Measurements from ENCODE around the gene ARMH3. TPM values are rescaled to one million over a fixed set of nuclear protein-coding genes. Genes with fewer than 3 reads are reported as not detected.

The ARMH3 gene
- total RNA-seq, 1 experiment from 2014 or later: 8.2 TPM

GRCh38 chr10:101832325-101832771 is 223.6 kb downstream of the ARMH3 start:
- no peak for DNase-seq (ENCODE audit: low read depth in 1 of 2, low spot score in 2 of 2)
- H3K27ac ChIP-seq: no peak overlapping the region
- H3K36me3 ChIP-seq: no peaks in the 10 kb centered on the region
- H3K9me3 ChIP-seq (replicated peaks): no peaks in the 10 kb centered on the region
- peaks cover 18% of the 10 kb centered on the region for H3K4me1 ChIP-seq (replicated peaks)
- H3K27me3 ChIP-seq (replicated peaks): no peaks in the 10 kb centered on the region
- H3K4me3 ChIP-seq: no peak overlapping the region

GRCh38 chr10:101831169-101831811 is 224.7 kb downstream of the ARMH3 start:
- Histone ChIP-seq H3K4me3 (peak overlapping the region; percentile 38), H3K27me3 (replicated peaks) (no peaks in the 10 kb centered on the region), H3K9me3 (replicated peaks) (no peaks in the 10 kb centered on the region), H3K27ac (no peak overlapping the region), H3K4me1 (replicated peaks) (peaks cover 18% of the 10 kb centered on the region), H3K36me3 (no peaks in the 10 kb centered on the region)
- no peak for DNase-seq (ENCODE audit: low read depth in 1 of 2, low spot score in 2 of 2)

GRCh38 chr10:101830322-101831168 is 225.4 kb downstream of the ARMH3 start:
- no peaks in the 10 kb centered on the region for H3K9me3 ChIP-seq (replicated peaks)
- peaks cover 18% of the 10 kb centered on the region for H3K4me1 ChIP-seq (replicated peaks)
- H3K4me3 ChIP-seq: peak overlapping the region; percentile 38

GRCh38 chr10:101829561-101830315 is 226.2 kb downstream of the ARMH3 start:
- DNase-seq (ENCODE audit: low read depth in 1 of 2, low spot score in 2 of 2): no peak
- H3K27me3 ChIP-seq (replicated peaks): no peaks in the 10 kb centered on the region
- H3K36me3 ChIP-seq: no peaks in the 10 kb centered on the region
- H3K27ac ChIP-seq: no peak overlapping the region
- no peak overlapping the region for H3K4me3 ChIP-seq
- no peaks in the 10 kb centered on the region for H3K9me3 ChIP-seq (replicated peaks)
- peaks cover 18% of the 10 kb centered on the region for H3K4me1 ChIP-seq (replicated peaks)

More at GRCh38 chr10:101830322-101831168, 225.4 kb downstream of the ARMH3 start:
- H3K27ac ChIP-seq: no peak overlapping the region
- DNase-seq (ENCODE audit: low read depth in 1 of 2, low spot score in 2 of 2): peak; percentile 87 to 91
- H3K27me3 ChIP-seq (replicated peaks): no peaks in the 10 kb centered on the region
- H3K36me3 ChIP-seq: no peaks in the 10 kb centered on the region

GRCh38 chr10:101828766-101829551 is 227.0 kb downstream of the ARMH3 start:
- H3K4me1 ChIP-seq (replicated peaks): peaks cover 18% of the 10 kb centered on the region
- no peaks in the 10 kb centered on the region for H3K9me3 ChIP-seq (replicated peaks)
- H3K36me3 ChIP-seq: no peaks in the 10 kb centered on the region
- DNase-seq (ENCODE audit: low read depth in 1 of 2, low spot score in 2 of 2): no peak
- H3K27ac ChIP-seq: no peak overlapping the region
- H3K27me3 ChIP-seq (replicated peaks): no peaks in the 10 kb centered on the region
- H3K4me3 ChIP-seq: no peak overlapping the region

GRCh38 chr10:101827919-101828600 is 227.9 kb downstream of the ARMH3 start:
- peaks cover 18% of the 10 kb centered on the region for H3K4me1 ChIP-seq (replicated peaks)
- H3K36me3 ChIP-seq: no peaks in the 10 kb centered on the region
- H3K9me3 ChIP-seq (replicated peaks): no peaks in the 10 kb centered on the region
- no peaks in the 10 kb centered on the region for H3K27me3 ChIP-seq (replicated peaks)
- H3K27ac ChIP-seq: no peak overlapping the region
- H3K4me3 ChIP-seq: no peak overlapping the region
- no peak for DNase-seq (ENCODE audit: low read depth in 1 of 2, low spot score in 2 of 2)

- Histone ChIP-seq H3K27ac (no peak overlapping the region), H3K4me1 (replicated peaks) (peaks cover 18% of the 10 kb centered on the region), H3K27me3 (replicated peaks) (no peaks in the 10 kb centered on the region), H3K36me3 (no peaks in the 10 kb centered on the region), H3K4me3 (no peak overlapping the region), H3K9me3 (replicated peaks) (no peaks in the 10 kb centered on the region)
- no peak for DNase-seq (ENCODE audit: low read depth in 1 of 2, low spot score in 2 of 2)
Observed at GRCh38 chr10:101826852-101827434, 229.0 kb downstream of the ARMH3 start.

GRCh38 chr10:101824736-101825135 is 231.2 kb downstream of the ARMH3 start:
- Histone ChIP-seq H3K36me3 (no peaks in the 10 kb centered on the region), H3K27ac (no peak overlapping the region), H3K27me3 (replicated peaks) (no peaks in the 10 kb centered on the region), H3K4me3 (no peak overlapping the region), H3K9me3 (replicated peaks) (no peaks in the 10 kb centered on the region), H3K4me1 (replicated peaks) (no peaks in the 10 kb centered on the region)
- no peak for DNase-seq (ENCODE audit: low read depth in 1 of 2, low spot score in 2 of 2)

GRCh38 chr10:101818872-101819633 is 236.9 kb downstream of the ARMH3 start:
- Histone ChIP-seq H3K27ac (peak overlapping the region; percentile 4; the same call in 1 of the 2 replicates), H3K27me3 (replicated peaks) (no peaks in the 10 kb centered on the region), H3K36me3 (peaks cover 10% of the 10 kb centered on the region; the same call in 1 of the 2 replicates), H3K4me3 (peak overlapping the region; percentile 65), H3K9me3 (replicated peaks) (no peaks in the 10 kb centered on the region), H3K4me1 (replicated peaks) (peaks cover 26% of the 10 kb centered on the region)
- DNase-seq (ENCODE audit: low read depth in 1 of 2, low spot score in 2 of 2): no peak

- Histone ChIP-seq H3K4me3 (peak within 1 kb of the TSS; percentile 65), H3K36me3 (peaks cover 10% of the 10 kb centered on the region; the same call in 1 of the 2 replicates), H3K27ac (peak within 1 kb of the TSS; percentile 81), H3K27me3 (replicated peaks) (no peaks in the 10 kb centered on the region), H3K4me1 (replicated peaks) (peaks cover 28% of the 10 kb centered on the region), H3K9me3 (replicated peaks) (no peaks in the 10 kb centered on the region)
- peak; percentile 99 for DNase-seq (ENCODE audit: low read depth in 1 of 2, low spot score in 2 of 2)
Observed at GRCh38 chr10:101818119-101818871, 237.7 kb downstream of the ARMH3 start, which contains the start of gene OGA. TSS of gene OGA (minus strand) at chr10:101818444. CDS start at chr10:101818022, 422 bp downstream.

- Histone ChIP-seq H3K4me3 (peak overlapping the region; percentile 65), H3K27ac (peak overlapping the region; percentile 81), H3K27me3 (replicated peaks) (no peaks in the 10 kb centered on the region), H3K4me1 (replicated peaks) (peaks cover 28% of the 10 kb centered on the region), H3K36me3 (peaks cover 18% of the 10 kb centered on the region), H3K9me3 (replicated peaks) (no peaks in the 10 kb centered on the region)
- DNase-seq (ENCODE audit: low read depth in 1 of 2, low spot score in 2 of 2): peak; percentile 84 to 93
Observed at GRCh38 chr10:101817337-101818118, 238.4 kb downstream of the ARMH3 start.

Data from SJSA1 (cell line).